Limb (tissue), 2 donors: ENCODE measurements around the gene DLX6.
A peak's percentile ranks its signal among the peaks of the same experiment; 100 is the strongest.
"Not testable (repeated sequence)": the region's sequence is repeated elsewhere in the genome, so short reads cannot be mapped to it uniquely, and the experiment has no call there.

Experiments
- DNase-seq, 2 donors: peaks; one replicate each; pipeline ENCODE4 v3.0.0-alpha.2; 2016; ENCODE audit errors: extremely low spot score in 2 of 2

The DLX6 gene

DNA sequence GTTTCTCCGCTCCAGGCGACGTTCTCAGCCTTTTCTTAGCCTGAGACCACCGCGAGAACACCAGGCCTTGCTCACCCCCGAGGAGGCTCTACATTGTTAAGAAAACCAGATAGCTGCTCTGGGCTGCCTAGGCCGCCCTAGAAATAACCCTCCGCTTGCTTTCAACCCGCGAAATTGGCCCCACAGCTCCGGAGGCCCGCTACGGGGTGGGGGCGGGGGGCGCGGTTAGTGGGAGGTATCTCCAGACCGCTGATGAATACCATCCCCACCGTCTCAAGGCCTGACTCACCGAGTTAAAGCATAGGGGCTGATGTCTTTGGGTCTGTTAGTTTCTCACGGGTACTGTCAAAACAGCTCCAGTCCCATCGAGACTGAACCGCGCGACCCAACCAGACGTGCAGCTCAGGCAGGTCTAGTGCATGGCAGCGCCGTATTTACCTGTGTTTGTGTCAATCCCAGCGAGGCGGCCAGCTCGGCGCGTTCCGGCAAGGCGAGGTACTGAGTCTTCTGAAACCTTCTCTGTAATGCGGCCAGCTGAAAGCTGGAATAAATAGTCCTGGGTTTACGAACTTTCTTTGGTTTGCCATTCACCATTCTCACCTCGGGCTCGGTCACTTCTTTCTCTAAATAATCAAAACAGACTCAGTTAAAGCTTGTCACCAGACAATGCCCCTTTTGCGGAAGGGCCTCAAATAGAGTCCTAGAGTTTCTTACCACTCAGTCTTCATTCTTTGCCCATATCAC is 16.6 kb downstream of the DLX6 start:
- no peak for DNase-seq

DNA sequence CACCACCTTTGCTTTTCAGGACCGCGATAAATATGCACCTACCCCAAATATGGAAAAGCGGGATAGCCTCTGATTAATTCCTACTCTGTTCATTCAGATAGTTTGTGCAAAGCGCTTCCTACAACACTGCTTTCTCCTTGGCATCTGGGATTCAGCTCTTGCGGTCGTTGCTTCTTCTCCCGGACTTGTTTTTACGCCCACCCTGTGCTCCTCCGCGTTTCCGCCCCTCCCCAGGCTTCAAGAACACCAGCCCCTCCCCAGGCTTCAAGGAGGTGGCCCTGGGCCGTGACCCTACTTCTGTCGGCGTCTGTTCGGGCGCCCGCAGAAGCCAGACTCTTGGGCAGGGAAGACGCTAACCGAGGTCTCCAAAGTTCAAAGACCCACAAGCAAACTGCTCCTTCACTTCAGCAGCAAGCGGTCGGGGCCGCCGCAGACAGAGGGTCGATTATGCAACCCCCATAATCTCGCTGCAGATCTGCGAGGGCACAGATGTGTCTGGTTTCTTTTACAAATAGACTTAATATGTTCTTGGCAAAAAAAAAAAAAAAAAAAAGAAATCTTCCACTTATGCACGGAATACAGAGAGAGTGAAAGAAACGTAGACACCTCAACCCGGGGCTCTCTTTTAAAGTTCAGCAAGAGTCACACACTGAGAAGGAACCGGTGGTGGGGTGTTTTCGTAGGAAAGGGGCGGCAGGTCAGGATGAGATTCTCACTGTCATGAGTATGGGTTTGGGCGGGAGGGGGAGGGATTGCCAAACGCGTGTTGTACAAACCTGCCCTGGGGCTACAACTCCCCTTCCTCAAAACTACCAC is 17.3 kb downstream of the DLX6 start:
- no peak for DNase-seq

DNA sequence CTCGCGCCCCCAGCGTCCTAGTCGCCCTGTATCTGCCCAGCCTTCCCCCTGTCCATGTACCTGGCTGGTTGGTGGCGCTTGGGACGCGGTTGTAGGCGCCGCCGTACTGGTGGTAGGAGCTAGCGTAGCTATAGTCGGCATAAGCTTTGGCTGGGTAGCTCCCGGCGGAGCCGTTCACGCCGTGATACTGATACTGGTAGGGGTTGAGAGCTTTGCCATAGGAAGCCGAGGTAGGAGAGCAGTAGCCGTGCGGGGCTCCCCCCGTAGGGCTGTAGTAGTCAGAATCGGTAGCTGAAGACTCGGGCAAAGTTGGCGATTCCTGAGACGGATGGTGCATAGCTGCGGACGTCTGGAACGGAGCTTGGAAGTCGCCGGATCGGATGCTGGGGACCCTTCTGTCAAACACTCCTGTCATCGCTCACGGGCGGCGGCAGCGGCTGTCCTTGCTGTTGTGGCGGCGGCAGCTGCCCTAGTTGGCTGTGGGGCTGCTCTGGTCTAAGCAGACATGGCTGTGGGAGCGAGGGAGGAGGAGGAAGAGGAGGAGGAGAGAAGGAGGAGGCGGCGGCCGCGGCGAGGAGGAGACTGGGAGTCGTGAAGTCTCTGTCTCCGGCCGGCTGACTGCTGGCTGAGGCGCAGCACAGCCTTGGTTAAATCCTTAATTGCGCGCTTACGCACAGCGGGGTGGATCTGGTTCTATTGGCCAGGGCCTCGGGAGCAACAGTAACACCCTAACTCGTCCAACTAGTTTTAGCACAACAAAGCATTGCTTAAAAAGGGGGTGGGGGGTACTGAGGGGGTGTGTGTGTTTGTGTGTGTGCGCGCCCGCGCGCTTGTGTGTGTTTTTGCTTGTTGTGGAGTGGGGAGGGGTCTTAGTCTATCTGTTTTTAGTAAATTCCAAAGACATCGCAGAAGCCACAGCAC is 19.1 kb downstream of the DLX6 start, which contains the start of gene DLX5:
DLX5 (minus strand) TSS at position 623 of the 921 bp plus-strand sequence; CDS start at position 415, 208 bp downstream.
- DNase-seq = peak in 1 of 2 donors; percentile 73

DNA sequence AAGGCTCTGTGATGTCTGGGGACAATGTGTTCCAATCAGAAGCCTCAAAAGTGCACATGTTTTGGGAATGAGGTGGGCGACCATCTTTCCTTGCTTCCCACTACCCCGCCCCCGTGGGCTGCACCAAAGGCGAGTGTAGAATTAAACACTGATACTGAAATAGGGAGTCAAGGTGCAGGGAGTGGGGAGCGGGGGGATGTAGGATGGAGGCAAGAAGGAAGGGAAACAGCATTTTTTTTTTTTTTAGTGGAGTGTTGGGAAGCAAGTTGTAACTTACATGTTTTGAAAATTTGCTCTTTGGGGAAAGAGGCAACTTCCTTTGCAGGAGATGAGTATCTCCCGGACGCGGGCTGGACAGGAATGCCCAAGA is 19.8 kb downstream of the DLX6 start:
- no peak for DNase-seq

DNA sequence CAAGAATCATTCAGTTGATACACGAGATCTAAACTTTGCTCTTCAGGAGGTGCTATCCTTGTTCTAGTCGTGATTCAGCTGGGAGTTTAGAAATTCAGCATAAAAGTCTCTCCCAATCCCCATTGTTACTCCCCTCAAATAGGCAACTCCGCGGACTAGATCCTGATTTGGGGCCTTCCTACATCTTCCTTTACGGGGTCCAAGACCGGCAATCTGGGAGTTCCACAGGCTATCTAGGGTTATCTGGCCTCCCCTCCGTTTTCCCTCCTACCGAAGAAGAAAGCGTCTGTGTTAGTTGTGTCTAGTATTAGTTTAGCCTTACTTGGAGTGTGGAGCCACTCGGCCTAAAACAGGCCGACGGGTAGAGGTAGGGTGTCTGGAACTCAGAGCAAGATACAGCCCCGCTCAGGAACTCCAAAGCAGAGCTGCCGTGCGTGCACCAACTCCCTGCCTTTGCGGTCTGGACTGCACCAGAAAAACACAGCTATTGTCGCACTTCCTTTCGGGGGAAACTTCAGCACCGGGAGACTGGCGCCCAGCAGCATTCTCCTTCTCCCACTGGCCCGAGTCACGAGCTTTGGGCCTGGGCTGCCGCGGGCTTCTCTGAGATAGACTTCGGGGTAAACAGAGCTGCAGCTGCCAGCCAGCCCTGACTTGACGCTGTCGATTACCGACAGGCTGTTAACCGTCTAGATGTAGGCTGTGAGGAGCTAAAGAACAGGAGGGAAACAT is 20.8 kb downstream of the DLX6 start:
- no peak for DNase-seq

DNA sequence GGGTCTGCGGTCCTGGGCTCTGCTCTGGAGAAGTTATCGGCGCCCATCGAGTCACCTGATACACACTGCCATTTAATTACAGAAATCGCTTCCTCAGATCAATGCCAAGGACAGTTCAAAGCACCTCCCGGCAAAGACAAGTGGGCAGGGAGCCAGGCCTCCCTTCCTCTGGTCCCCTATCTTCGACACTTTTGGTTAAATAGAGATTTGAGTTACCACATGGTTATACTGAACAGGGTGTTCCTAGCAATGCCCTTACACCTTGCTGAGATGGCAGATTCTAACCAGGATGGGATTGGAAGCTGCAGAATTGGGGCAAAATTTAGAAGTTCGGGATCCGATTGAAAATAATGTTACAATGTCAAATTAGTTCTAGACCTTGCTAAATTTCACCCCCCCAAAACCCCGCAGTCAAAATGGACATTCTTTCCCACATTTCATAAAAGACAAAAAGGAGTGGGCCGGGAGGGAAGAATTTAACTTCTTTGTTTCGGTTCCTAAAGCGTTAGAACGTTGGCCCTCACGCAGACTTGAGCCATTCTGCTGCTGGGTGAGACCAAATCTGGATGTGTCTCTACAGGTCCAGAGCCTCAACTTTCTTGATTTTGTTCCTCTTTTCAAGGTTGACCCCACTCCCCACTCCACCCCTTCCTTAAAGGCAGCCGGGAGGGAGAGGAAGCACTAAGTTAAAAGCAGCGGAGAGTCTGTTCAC is 21.5 kb downstream of the DLX6 start:
- DNase-seq = no peak

DNA sequence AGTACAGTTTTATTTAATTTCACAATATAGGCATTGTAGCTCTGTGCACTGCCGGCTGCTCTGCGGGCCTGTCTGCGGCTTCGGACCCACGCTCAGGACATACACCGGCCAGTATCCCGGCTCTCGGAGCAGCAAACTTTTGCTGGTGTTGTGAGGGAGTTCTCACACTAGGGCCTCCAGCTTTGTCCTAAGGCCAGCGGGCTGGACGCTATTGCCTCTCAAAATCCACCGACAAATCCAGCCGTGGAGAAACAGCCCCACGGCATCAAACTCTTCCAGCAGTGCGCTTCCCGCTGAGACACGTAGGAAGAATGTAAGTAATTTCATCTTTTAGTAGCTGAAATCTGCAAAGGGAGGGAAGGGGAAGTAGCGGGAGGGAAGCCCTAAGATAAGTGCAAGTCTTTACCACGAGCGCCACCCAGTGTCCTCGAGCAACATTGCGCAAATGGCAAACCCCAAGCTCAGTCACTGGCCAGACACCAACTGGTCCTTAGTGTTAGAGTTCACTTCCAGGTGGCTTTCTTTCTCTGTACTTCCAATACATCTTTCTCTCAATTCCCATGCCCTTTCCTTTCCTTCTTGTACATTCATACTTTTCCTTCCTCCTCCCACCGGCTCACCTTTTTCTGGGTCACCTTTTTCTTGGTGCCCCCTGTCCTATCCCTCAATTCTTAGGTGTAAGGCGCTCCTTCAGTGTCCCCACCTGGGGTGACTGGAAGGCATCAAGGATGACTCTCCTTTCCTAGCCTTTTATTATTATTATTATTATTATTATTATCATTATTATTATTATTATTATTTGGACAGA is 22.3 kb downstream of the DLX6 start:
- peak; percentile 85 to 88 for DNase-seq

DNA sequence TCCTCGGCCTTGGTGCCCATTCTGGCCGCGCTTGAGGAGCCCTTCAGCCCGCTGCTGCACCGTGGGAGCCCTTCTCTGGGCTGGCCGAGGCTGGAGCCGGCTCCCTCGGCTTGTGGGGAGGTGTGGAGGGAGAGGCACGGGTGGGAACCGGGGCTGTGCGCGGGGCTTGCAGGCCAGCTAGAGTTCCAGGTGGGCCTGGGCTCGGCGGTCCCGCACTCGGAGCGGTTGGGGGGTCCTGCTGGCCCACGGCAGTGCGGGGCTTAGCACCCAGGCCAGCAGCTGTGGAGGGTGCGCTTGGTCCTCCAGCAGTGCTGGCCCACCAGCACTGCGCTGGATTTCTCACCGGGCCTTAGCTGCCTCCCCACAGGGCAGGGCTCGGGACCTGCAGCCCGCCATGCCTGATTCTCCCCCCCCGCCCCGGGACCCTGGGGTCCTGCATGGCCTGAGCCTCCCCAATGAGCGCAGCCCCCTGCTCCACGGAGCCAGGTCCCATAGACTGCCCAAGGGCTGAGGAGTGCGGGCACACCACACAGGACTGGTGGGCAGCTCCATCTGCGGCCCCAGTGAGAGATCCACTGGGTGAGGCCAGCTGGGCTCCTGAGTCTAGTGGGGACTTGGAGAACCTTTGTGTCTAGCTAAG is 29.0 kb downstream of the DLX6 start:
- not testable (repeated sequence) for DNase-seq

DNA sequence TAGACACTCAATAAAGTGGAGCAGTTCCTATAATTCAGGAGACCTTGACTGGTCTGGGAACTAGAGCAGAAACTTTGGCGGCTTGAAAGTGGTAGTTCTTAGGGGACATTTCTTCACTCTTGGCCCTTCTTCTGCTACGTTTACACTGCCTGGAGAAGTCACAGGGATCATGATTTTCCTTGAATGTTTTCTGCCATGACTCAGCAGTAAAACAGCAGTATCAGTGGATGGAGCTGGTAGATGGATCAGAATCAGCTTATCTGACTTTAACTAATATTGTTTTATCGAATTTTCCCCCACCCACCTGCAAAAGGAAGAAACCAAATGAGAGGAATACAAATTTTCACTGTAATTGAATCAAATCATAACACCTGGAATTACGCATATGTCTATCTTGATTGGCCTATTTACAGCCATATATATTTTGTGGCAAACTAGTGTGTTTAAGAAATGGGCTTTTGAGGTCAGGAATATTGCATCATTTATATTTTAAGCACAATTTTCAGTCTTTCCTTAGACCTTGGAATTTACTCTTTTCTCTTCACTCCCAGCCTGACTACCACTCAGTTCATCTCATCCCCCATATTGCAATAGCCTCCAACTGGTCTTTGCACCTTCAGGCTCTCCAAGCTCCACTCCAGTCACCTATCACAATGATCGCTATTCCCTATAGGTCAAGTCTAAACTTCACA is 34.2 kb downstream of the DLX6 start:
- DNase-seq = no peak

DNA sequence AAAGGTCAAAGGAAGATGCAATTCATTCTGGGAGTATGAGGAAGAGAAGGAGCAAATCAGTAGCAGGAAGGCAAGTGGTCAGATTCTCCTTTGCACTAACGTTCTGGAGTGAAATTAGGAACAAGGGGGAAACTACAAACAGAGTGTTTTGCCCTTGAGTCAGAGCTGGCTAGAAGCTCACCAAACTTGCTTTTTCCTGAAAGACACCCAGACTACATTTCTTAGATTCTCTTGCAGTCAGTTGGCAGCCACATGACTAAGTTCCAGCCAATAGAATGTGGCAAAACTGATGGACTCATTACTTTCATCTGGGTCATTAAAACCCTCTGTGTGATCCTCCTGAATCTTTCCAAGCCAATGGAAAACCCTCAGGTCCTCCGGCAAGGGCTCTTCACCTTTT is 37.9 kb downstream of the DLX6 start:
- DNase-seq = no peak
